Stimulated activated CD4-positive, alpha-beta T cell treated with anti-CD3 and anti-CD28 coated beads, Interleukin-1b, Interleukin-23, amount 100 ng/mL, for 4 hours (primary cell): ENCODE measurements around the gene SAMD4A.

Source experiments
- DNase-seq, 2 donors: peaks; one replicate each; pipeline ENCODE4 v3.0.0-alpha.2; 2020; ENCODE audit warnings: low read depth in 2 of 2

SAMD4A gene

DNA sequence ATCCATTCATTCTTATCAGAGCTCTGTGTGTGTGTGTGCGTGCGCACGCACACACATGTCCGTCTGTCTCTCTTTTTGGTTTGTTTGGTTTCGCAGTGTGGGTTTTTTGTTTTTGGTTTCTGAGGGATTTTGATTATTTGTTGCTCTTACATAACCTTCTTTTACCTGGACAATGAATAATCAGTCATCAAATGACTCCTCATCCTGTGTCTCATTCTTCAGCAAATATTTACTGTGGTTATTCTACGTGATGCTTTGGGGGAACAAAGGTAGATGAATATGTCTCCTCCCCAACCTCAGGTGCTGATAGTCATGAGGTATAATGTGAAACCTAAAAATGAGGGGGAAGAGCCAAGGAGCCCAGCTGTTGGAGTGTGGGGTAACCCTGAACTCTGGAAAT, 92.4 kb downstream of the SAMD4A start:
- no peak for DNase-seq

DNA sequence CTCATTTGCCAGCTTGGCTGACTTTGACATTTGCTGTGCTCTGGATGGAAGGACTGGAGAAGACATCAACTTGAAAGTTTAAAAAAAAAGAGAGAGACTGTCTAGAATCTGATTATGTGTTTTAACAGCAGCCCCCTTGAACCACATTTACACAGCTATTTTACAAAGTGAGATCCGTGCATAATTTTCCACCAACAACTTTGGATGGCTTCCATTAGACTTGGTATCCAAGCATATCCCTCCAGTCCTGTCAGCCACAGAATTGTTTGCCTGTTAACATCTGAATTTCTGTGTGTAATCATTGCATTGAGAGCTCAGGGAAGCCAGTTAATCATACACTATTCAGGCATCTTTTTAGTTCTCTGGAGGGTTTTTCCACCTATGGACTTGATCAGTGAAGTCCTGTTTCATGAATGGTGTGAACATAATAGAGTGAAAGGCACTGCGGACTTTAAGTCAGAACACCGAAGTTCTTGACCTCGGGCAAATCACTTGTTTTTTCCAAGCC, 93.7 kb downstream of the SAMD4A start:
- no peak for DNase-seq

DNA sequence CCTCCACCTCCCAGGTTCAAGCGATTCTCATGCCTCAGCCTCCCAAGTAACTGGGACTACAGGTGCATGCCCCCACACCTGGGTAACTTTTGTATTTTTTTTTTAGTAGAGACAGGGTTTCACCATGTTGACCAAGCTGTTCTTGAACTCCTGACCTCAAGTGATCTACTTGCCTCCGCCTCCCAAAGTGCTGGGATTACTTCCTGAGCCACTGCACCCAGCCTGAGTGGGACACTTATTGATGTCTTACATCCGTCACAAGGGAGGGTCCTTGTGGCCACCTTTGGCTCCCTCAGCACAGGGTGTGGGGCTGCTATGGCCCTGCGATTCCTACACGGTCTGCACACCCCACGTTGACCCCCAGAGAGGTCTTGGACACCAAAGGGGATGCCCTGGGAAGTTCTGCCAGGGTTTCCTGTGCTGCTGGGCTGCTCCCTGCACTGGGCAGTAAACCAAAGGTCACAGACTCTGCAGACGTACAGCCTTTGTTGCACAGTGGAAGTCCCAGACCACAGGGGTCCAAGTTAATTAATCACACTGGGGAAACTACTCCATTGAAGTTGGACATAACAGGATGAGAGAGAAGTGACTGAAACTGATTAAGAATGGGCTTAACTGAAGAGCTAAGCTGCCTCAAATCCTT, 95.7 kb downstream of the SAMD4A start:
- no peak for DNase-seq

DNA sequence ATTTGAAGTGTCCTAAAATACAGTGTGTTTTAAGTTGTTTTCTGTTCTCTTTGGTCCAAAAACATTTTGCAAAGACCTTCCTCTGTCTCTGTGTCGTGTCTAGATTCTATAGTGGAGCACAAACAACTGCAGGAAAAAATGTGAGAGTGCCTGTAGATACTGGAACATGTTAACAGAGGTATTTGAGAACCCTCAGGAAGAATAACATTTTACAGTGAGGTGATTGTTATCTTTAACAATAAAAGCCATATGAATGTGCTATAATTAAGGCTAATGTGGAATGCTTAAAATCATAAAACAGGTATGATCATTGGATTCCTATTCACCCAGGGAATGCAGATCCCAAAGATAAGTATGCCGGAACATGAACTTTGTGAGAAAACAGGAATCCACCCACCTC, 98.0 kb downstream of the SAMD4A start:
- no peak for DNase-seq

GRCh38 chr14:54665946-54666345, 99.0 kb downstream of the SAMD4A start:
- DNase-seq, result no peak

DNA sequence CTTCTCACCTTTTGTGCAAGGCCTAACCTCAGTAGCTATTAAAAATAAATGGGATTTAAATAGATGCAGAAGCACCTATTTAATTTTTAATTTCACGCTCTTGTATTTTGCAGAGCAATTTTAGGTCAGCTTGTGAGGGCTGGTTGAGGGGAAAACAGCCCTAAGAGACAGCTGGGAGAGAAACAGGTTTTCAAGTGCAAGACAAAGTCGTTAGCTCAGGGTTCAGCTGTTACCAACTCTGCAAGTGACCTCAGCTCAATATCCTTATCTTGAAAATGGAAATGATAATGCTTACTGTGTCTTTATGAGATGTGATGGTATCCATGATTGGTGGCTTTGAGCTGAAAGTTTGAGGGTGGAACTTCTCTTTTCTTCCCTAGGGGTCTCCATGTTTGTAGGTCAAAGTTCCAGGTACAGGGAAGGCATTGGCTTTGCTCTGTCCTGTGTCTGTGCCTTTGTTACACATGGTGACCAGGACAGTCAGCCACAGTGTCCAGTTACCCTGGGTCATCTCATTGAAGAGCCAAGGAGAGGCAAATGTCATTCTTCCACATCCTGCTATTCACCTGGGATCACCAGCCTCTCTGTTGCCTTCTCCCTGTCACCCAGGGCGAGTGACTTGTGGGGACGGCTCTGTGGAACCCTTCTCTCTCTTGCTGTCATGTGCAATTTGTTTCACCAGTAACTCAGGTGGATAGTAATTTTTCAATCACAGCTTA, 100.3 kb downstream of the SAMD4A start:
- DNase-seq, result no peak

- no peak for DNase-seq
These were observed 100.8 kb downstream of the SAMD4A start for GRCh38 chr14:54667764-54668163.

DNA sequence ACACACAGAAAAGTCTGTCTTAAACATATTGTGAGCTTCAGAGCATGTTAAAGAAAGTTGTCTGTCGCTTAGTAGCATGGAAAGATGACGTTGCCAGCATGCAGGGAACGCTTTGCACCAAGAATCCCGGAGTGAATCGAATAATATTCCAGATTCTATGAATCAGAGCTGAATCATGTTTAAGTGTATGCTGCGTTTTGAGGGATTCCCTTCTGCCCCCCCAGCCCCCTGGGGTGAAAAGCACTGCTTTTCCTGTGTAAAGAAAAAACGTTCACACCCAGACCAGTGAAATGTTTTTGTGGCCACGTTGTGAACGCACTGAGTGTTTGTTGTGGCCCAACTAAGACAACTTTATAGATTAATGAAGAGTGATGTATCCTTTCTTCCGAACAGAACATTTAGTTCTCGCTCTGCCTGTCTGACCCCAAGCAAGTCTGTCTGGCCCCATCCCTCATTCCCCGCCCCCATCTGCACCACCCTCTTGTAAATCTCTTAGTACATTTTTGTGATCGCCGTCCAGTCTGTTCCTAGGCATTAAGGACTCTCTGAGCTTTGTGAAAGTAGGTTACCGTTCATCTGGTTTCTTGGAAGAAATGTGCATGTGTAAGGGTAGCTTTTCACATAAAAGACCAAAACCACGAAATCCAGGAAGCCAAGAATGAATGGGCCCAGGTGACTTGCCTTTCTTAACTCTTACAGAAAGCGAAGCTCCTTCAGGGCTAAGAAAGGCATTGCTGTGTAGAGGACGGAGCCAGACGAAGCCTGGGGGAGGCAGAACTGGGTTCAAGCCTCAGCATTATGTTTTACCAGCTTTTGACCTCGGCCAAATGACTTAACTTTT, 103.0 kb downstream of the SAMD4A start:
- DNase-seq, result no peak

GRCh38 chr14:54671537-54671936, 104.6 kb downstream of the SAMD4A start:
- no peak for DNase-seq

- no peak for DNase-seq
These were observed 105.3 kb downstream of the SAMD4A start for GRCh38 chr14:54672181-54672580.

- DNase-seq, result no peak
These were observed 105.8 kb downstream of the SAMD4A start for GRCh38 chr14:54672688-54673087.

GRCh38 chr14:54673193-54674045, 106.5 kb downstream of the SAMD4A start:
- DNase-seq, result no peak

DNA sequence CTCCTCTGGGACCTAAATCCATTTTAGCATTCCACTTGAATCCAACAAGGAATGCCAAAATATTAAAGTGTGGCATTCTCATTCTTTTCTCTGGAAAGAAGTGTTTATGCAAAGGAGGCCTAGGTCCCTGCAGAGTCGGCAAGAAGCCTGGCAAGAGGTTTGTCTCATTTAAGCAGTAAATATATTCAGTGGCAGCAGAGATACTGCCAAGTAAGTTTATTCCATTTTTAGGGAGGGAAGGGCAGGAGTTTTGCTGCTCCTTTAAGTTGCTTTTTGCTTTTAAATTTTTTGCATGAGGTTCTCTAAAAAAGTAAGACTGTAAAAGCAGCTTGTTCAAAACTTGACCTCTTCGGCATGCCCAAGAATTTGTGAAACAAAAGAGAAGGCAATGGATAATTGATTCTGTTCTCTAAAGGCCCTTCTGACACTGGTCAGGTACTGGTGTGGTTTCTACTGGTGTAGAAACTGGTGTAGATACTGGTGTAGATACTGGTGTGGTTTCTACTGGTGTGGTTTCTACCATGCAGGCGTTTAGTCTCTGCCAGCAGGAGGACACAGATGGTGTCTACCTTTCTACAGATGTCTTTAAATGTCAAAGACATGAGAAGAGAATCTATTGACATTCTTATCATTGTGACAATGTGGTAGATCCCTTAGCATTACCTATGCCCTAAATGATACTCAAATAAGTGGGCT, 107.3 kb downstream of the SAMD4A start:
- DNase-seq, result no peak

GRCh38 chr14:54675236-54676128, 108.6 kb downstream of the SAMD4A start:
- no peak for DNase-seq

DNA sequence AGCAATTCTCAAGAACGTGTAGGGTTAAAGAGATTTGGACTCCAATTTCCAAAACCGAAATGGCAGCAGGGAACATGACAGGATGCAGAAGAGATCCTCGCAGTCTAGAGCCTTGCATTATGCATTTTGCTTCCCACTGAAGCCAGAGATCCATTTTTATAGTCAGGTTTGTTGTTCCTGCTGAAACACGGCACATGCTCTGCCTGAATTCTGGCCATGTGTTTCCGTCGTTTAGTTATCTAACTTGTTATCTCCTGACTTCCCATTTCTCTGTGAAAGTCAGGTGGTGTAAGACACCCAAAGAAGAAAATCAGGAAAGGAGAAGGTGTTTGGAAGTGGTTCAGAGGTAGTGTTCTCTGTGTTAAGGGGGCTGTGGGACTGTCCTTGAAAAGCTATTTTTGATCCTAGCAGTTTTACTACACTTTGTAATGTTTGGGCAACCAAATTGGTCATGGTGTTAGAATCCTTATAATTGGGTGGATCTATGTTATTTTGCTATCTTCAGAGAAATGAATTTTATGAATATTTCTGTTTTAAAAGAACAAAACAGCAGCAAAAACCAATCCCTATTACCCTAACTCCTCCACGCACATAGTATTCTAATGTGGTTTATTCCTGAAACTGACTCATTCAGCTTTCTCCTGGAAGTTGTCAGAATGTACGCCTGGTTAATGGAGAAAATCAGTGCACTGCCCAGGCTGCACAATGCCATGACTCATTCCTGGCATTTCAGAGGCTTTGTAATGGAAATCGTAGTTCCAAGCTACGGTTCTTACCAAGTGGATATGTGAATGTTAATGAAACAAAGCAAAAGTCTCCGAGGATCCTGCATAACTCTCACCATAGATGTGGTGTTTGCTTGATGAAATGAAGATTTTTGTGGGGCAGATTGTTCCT, 110.1 kb downstream of the SAMD4A start:
- no peak for DNase-seq

DNA sequence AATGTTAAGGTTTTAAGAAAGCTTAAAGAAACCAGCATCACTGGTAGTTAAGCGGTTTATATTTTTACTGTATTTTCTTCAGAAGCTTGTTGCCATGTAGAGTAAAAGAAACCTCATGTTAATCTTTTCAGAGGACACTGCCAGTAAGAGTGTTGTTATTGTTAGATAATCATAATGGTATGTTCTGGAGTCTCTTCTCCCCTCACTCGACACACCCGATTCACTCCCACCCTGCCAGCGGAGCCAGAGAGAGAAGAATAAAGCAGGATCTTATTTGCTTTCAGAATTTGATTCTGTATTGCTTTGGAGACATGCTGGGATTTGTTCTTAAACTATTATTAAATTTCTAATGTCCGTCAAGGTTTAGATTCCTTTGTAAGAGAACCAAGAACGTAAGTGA, 113.7 kb downstream of the SAMD4A start:
- no peak for DNase-seq

DNA sequence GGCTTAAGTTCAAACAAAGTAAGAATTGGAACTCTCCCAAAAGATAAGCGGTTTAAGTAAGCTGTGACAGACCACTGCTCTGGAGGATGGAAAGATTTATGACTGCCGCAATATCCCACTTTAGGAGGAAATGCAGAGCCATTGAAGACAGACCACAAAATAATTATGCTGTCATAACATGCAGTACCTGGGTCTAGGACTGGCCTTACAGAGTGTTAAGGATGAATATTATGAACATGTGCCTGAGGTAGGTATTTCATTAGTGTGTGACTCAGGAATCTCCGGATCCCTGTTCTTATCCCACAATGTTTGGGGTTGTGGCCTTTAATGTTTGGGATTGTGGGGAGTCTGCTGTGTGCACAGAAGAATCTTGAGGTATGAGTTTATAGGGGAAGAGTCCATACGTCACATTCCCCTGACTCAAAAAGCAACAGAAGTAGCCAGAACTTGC, 114.9 kb downstream of the SAMD4A start:
- no peak for DNase-seq

GRCh38 chr14:54682578-54682977, 115.7 kb downstream of the SAMD4A start:
- no peak for DNase-seq
